Mesenchymal stem cell (in vitro differentiated cells and primary cell): ENCODE measurements around the gene MUC5AC.

Source experiments
- DNase-seq: peaks from one replicate; pipeline ENCODE4 v3.0.0-alpha.2; 2013
- H2AFZ ChIP-seq: one replicate; pipeline ENCODE4 v1.6.1; 2013; ENCODE audit warnings: low read depth, mild to moderate bottlenecking, control low read depth, inconsistent platforms, low read length, moderate library complexity
- H2AK5ac ChIP-seq: 2 replicates; pipeline ENCODE4 v1.6.1; 2013; ENCODE audit warnings: low read length, moderate library complexity, mild to moderate bottlenecking, inconsistent platforms; ENCODE audit not compliant: severe bottlenecking
- H2BK120ac ChIP-seq: one replicate; pipeline ENCODE4 v1.6.1; 2013; ENCODE audit warnings: low read depth, mild to moderate bottlenecking, inconsistent platforms, low read length, moderate library complexity
- H2BK12ac ChIP-seq, 2 experiments: one replicate each; pipeline ENCODE4 v1.6.1; 2013; ENCODE audit warnings: inconsistent platforms in 2 of 2, low read length in 2 of 2, mild to moderate bottlenecking in 2 of 2, moderate library complexity in 2 of 2, control low read depth in 1 of 2
- H2BK15ac ChIP-seq: one replicate; pipeline ENCODE4 v1.6.1; 2013; ENCODE audit warnings: mild to moderate bottlenecking, low read depth, inconsistent platforms; ENCODE audit not compliant: poor library complexity, severe bottlenecking
- H2BK5ac ChIP-seq: 2 replicates; pipeline ENCODE4 v1.6.1; 2013; ENCODE audit warnings: low read depth, mild to moderate bottlenecking, low read length, control low read depth, inconsistent platforms; ENCODE audit not compliant: poor library complexity, severe bottlenecking
- H3K14ac ChIP-seq, 2 experiments: one replicate each; pipeline ENCODE4 v1.6.1; 2013; ENCODE audit warnings: inconsistent platforms in 2 of 2, low read length in 2 of 2, control low read depth in 1 of 2, mild to moderate bottlenecking in 1 of 2, moderate library complexity in 1 of 2
- H3K18ac ChIP-seq, 2 experiments: one replicate each; pipeline ENCODE4 v1.6.1; 2013; ENCODE audit warnings: inconsistent platforms in 2 of 2, low read length in 2 of 2, control low read depth in 1 of 2, low read depth in 1 of 2, mild to moderate bottlenecking in 1 of 2
- H3K23ac ChIP-seq, 2 experiments: one replicate each; pipeline ENCODE4 v1.6.1; 2013; ENCODE audit warnings: inconsistent platforms in 2 of 2, low read length in 2 of 2, mild to moderate bottlenecking in 2 of 2, moderate library complexity in 2 of 2, control low read depth in 1 of 2
- H3K27ac ChIP-seq: 2 replicates; pipeline ENCODE4 v1.5.1; 2013; ENCODE audit warnings: mild to moderate bottlenecking, moderate library complexity, low read length, control low read depth, inconsistent platforms; ENCODE audit not compliant: poor library complexity, severe bottlenecking
- H3K27me3 ChIP-seq, 2 experiments: 2 replicates each; pipeline versions ENCODE4 v1.6.1 to v1.7.0; 2013; ENCODE audit warnings: low read length in 2 of 2, mild to moderate bottlenecking in 2 of 2, moderate library complexity in 2 of 2, control low read depth in 1 of 2, inconsistent platforms in 1 of 2; ENCODE audit not compliant: control insufficient read depth in 1 of 2, insufficient read depth in 1 of 2
- H3K36me3 ChIP-seq, 2 experiments: 2 replicates each; pipeline versions ENCODE4 v1.6.1 to v1.7.0; 2013; ENCODE audit warnings: low read length in 2 of 2, control low read depth in 1 of 2, inconsistent platforms in 1 of 2, low read depth in 1 of 2, mild to moderate bottlenecking in 1 of 2; ENCODE audit not compliant: insufficient read depth in 2 of 2, control insufficient read depth in 1 of 2
- H3K4ac ChIP-seq, 2 experiments: one replicate each; pipeline ENCODE4 v1.6.1; 2013; ENCODE audit warnings: inconsistent platforms in 2 of 2, low read length in 2 of 2, mild to moderate bottlenecking in 2 of 2, moderate library complexity in 2 of 2, control low read depth in 1 of 2, low read depth in 1 of 2
- H3K4me1 ChIP-seq: 2 replicates; pipeline ENCODE4 v1.6.1; 2013; ENCODE audit warnings: low read depth, low read length, control low read depth; ENCODE audit not compliant: control insufficient read depth, insufficient read depth
- H3K4me2 ChIP-seq: 2 replicates; pipeline ENCODE4 v1.6.1; 2013; ENCODE audit warnings: low read length, mild to moderate bottlenecking, inconsistent platforms; ENCODE audit not compliant: poor library complexity, severe bottlenecking
- H3K4me3 ChIP-seq, 2 experiments: 2 replicates each; pipeline versions ENCODE4 v1.5.1 to v1.7.0; 2013; ENCODE audit warnings: low read length in 2 of 2, mild to moderate bottlenecking in 2 of 2, control low read depth in 1 of 2, low read depth in 1 of 2; ENCODE audit not compliant: insufficient read depth in 1 of 2
- H3K79me1 ChIP-seq: replicated peaks from 2 replicates; pipeline ENCODE4 v1.6.1; 2013; ENCODE audit warnings: mild to moderate bottlenecking, control low read depth, low read length, inconsistent platforms; ENCODE audit not compliant: poor library complexity, severe bottlenecking
- H3K9ac ChIP-seq: 2 replicates; pipeline ENCODE4 v1.7.0; 2013; ENCODE audit warnings: mild to moderate bottlenecking, low read length, moderate library complexity
- H3K9me3 ChIP-seq: 2 replicates; pipeline ENCODE4 v1.7.0; 2013; ENCODE audit warnings: mild to moderate bottlenecking, low read length; ENCODE audit not compliant: control insufficient read depth
- H4K8ac ChIP-seq: one replicate; pipeline ENCODE4 v1.6.1; 2013; ENCODE audit warnings: inconsistent platforms, mild to moderate bottlenecking, low read length, moderate library complexity
- H4K91ac ChIP-seq: one replicate; pipeline ENCODE4 v1.6.1; 2013; ENCODE audit warnings: mild to moderate bottlenecking, low read length, inconsistent platforms
- WGBS: methylation state at CpG from one replicate; pipeline ENCODE4 v1.1.7; 2013; ENCODE audit warnings: mixed read lengths; 5-methylcytosine and 5-hydroxymethylcytosine counted together

Gene MUC5AC

GRCh38 chr11:1155274-1155693, 2.5 kb upstream of the MUC5AC start:
- peaks cover 53% of the 10 kb centered on the region for H3K4me1 ChIP-seq
- no peak overlapping the region for H3K18ac ChIP-seq

GRCh38 chr11:1156506-1157340, 1.0 kb upstream of the MUC5AC start:
- Histone ChIP-seq H3K4me1 (peaks cover 43% of the 10 kb centered on the region), H3K18ac (no peak overlapping the region), H4K91ac (no peak overlapping the region), H2AK5ac (peak overlapping the region; percentile 61), H3K9ac (no peak overlapping the region), H3K14ac (no peak overlapping the region), H2BK120ac (no peak overlapping the region), H3K27me3 (peaks cover 0 to 15% of the 10 kb centered on the region in 2 experiments), H3K9me3 (no peaks in the 10 kb centered on the region), H2BK15ac (no peak overlapping the region), H4K8ac (no peak overlapping the region), H3K4ac (no peak overlapping the region), H3K23ac (no peak overlapping the region), H3K79me1 (no peaks in the 10 kb centered on the region), H3K4me3 (no peak overlapping the region), H2BK5ac (no peak overlapping the region), H2BK12ac (no peak overlapping the region), H3K27ac (no peak overlapping the region), H2AFZ (no peak overlapping the region), H3K4me2 (no peak overlapping the region), H3K36me3 (no peaks in the 10 kb centered on the region)
- DNase-seq = no peak
- 83% methylated on average over 5 of the region's 7 CpGs for WGBS

More at GRCh38 chr11:1155274-1155693, 2.5 kb upstream of the MUC5AC start:
- Histone ChIP-seq H3K27ac (no peak overlapping the region), H2AFZ (no peak overlapping the region), H3K4me2 (no peak overlapping the region), H3K9ac (no peak overlapping the region), H2BK120ac (no peak overlapping the region), H2BK15ac (no peak overlapping the region), H2BK5ac (no peak overlapping the region), H3K27me3 (peaks cover 0 to 5% of the 10 kb centered on the region in 2 experiments), H3K23ac (no peak overlapping the region), H2BK12ac (no peak overlapping the region), H3K4me3 (no peak overlapping the region), H4K91ac (no peak overlapping the region), H3K14ac (no peak overlapping the region), H2AK5ac (no peak overlapping the region), H3K4ac (no peak overlapping the region), H3K9me3 (no peaks in the 10 kb centered on the region), H4K8ac (no peak overlapping the region), H3K79me1 (no peaks in the 10 kb centered on the region), H3K36me3 (no peaks in the 10 kb centered on the region)
- DNase-seq = peak; percentile 11

- Histone ChIP-seq H2BK5ac (no peak overlapping the region), H4K8ac (no peak overlapping the region), H3K36me3 (no peaks in the 10 kb centered on the region), H2AK5ac (peak overlapping the region; percentile 24), H2AFZ (no peak overlapping the region), H3K14ac (no peak overlapping the region), H3K4me2 (no peak overlapping the region), H3K27ac (no peak overlapping the region), H3K9ac (no peak overlapping the region), H3K27me3 (peaks cover 0 to 20% of the 10 kb centered on the region in 2 experiments), H3K79me1 (no peaks in the 10 kb centered on the region), H3K9me3 (no peaks in the 10 kb centered on the region), H3K4me3 (no peak overlapping the region), H2BK120ac (no peak overlapping the region), H4K91ac (no peak overlapping the region), H3K4me1 (peaks cover 38% of the 10 kb centered on the region), H2BK12ac (no peak overlapping the region), H3K18ac (no peak overlapping the region), H3K4ac (no peak overlapping the region), H2BK15ac (no peak overlapping the region), H3K23ac (no peak overlapping the region)
- no peak for DNase-seq
- 75% methylated on average over 4 of the region's 4 CpGs for WGBS
These were observed 460 bp upstream of the MUC5AC start for GRCh38 chr11:1157341-1157644.

GRCh38 chr11:1158681-1159487, 1.1 kb downstream of the MUC5AC start:
- 89% methylated on average over 28 of the region's 32 CpGs for WGBS
- H3K27ac ChIP-seq = no peak overlapping the region
- H3K27me3 ChIP-seq = peaks cover 0 to 34% of the 10 kb centered on the region in 2 experiments
- H3K4me2 ChIP-seq = no peak overlapping the region
- H2BK15ac ChIP-seq = no peak overlapping the region
- H3K4me1 ChIP-seq = peaks cover 22% of the 10 kb centered on the region
- no peak overlapping the region for H4K8ac ChIP-seq
- H4K91ac ChIP-seq = no peak overlapping the region
- no peak overlapping the region for H3K14ac ChIP-seq
- no peak overlapping the region for H3K4me3 ChIP-seq
- no peak overlapping the region for H3K18ac ChIP-seq
- H3K23ac ChIP-seq = no peak overlapping the region
- no peaks in the 10 kb centered on the region for H3K9me3 ChIP-seq
- no peak overlapping the region for H2AFZ ChIP-seq
- no peak overlapping the region for H2BK120ac ChIP-seq
- no peak for DNase-seq
- H3K36me3 ChIP-seq = no peaks in the 10 kb centered on the region
- no peak overlapping the region for H2BK12ac ChIP-seq
- H3K4ac ChIP-seq = no peak overlapping the region
- no peak overlapping the region for H3K9ac ChIP-seq
- no peak overlapping the region for H2AK5ac ChIP-seq
- H3K79me1 ChIP-seq = no peaks in the 10 kb centered on the region
- no peak overlapping the region for H2BK5ac ChIP-seq
